ENCODE measurements around the gene ANXA8L1. TPM values are rescaled to one million over a fixed set of nuclear protein-coding genes. Genes with fewer than 3 reads are reported as not detected.
"Not testable (repeated sequence)": the region's sequence is repeated elsewhere in the genome, so short reads cannot be mapped to it uniquely, and the experiment has no call there.

ANXA8L1 gene, protein sequence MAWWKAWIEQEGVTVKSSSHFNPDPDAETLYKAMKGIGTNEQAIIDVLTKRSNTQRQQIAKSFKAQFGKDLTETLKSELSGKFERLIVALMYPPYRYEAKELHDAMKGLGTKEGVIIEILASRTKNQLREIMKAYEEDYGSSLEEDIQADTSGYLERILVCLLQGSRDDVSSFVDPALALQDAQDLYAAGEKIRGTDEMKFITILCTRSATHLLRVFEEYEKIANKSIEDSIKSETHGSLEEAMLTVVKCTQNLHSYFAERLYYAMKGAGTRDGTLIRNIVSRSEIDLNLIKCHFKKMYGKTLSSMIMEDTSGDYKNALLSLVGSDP
- total RNA-seq, result 0.81 TPM
- long read RNA-seq, partial matches to known transcripts, result 0 of 4 reads
- long read RNA-seq, other reads (novel, unspliced or antisense), result 0 of 4 reads

DNA sequence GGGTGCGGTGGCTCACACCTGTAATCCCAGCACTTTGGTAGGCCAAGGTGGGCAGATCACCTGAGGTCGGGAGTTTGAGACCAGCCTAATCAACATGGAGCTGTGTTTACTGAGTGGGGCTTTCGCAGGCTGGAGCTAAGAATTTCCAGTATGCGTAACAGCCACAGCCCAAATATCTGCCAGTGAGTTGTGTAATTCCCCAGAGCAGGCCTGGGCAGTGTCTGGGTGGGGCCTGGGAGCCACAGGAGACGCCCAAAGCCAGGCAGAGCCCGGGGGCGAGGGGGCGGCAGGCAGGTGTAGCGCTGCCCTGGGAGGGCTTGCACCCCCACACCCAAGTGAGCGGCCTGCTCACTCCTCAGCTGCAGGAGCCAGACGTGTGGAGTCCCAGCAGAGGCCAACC, at the start of gene ANXA8L1:
Gene ANXA8L1 (plus strand): TSS at position 371 of the 400 bp plus-strand sequence. CDS start 76 bp downstream, outside the sequence.
- DNase-seq; intact Hi-C loops (cut with DNase I): not testable (repeated sequence)
- peak; percentile 40 for ATAC-seq (ENCODE audit: poor library complexity)

DNA sequence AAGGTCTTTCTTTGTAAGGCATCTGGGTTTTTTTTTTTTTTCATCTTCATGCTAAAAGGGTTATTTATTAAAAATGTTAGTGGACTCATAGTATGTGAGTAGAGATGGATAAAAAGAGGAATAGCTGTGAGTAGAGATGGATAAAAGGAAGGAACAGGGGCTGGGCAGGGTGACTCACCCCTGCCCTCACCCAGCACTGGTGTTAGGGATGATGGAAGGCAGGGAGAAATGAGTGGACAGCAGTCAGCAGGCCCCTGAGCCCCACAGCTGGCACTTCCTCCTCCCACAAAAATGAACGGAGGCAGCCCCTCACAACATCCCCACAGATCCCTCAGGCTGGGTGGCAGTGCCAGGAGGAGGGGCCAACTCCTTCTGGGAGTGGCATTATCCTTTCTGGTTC, 49.5 kb upstream of the ANXA8L1 start:
- intact Hi-C loops (cut with DNase I), result loop anchor here (10.0 kb wide), 1 partner anchor 101 kb away; no protein-coding TSS in a partner anchor
- no peak for ATAC-seq (ENCODE audit: poor library complexity)
- DNase-seq, result no peak

DNA sequence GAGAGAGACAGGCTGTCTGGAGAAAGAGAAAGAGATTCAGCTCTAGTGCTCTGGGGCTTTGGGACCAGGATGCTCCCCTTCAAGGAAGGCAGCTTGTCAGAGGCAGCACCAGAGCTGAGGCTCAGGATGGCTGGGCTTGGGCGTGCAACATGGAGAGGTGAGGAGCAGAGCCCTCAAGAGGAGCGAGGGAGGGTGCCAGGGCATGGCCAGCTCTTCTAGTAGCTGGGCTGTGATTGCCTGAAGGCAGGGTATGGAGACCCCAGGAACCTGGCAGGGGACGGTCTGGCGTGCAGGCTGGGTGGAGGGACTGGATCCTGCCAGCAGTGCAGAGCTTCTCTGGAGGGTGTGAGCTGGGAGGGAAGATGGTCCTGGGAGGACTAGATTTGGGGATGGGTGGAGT, 48.6 kb upstream of the ANXA8L1 start:
- ATAC-seq (ENCODE audit: poor library complexity), result no peak
- DNase-seq, result no peak
- intact Hi-C loops (cut with DNase I), result loop anchor here (10.0 kb wide), 1 partner anchor 102 kb away; no protein-coding TSS in a partner anchor

DNA sequence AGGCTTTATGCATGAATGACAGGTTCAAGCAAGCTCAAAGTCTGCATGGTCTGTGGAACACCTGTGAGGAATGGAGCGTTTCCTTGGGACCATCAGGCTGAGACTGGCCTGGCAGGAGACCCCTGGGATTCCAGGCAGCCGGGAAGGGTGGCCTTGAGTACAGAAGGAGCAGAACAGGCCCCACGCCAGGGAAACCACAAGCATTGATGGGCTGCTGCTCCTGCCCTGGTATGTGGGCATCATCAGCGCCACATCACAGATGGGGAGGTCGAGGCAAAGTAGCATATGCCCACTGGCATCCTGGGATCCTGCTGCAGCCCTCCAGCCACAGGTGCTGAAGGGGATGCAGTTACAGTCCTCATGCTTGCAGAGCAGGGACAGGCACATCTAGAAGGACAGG, 47.9 kb upstream of the ANXA8L1 start:
- intact Hi-C loops (cut with DNase I), result loop anchor here (10.0 kb wide), 1 partner anchor 103 kb away; no protein-coding TSS in a partner anchor
- no peak for DNase-seq
- ATAC-seq (ENCODE audit: poor library complexity), result no peak

DNA sequence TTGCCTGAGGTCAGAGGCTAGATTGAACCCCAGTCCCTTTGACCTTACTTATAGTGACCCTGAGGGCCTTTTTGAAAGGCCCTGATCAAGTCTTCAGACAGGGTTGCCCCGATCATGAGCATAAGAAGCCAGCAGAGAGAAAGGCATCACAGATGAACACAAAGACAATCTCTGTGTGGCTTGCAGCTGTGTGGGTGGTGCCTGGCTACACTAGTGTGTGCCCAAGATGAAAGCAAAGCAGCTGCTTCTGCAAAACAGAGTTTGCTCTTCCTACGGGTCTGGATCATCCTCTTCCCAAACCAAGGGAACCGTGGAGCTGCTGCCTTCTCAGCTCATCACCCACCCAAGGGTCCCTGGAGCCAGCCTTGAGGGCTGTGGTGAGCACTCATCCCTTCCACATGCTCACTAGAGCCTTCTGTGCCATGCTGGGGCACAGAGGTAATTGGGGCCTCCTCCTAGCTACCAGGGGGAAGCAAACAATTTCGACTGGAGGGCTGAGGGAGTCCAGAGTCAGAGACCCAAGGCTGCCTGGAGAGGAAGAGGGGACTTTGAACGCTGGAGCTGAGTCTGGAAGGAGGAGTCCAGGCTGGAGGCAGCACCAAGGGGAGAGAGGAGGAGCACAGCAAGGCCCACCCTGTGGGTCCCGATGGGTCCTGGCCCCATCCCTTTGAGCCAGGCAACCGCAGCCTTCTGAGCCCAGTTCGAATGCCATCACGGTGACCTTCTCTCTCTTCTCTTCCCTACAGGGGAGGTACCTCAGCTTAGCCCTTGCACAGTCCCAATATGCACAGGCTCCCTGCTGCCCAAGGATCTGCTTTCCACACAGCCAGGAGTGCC, 46.5 kb upstream of the ANXA8L1 start:
- no peak for DNase-seq
- intact Hi-C loops (cut with DNase I), result loop anchor here (10.0 kb wide), 1 partner anchor 104 kb away; no protein-coding TSS in a partner anchor

GRCh38 chr10:46329690-46330016, 45.9 kb upstream of the ANXA8L1 start:
- ATAC-seq (ENCODE audit: poor library complexity) (no peak), DNase-seq (peak; percentile 12)
- intact Hi-C loops (cut with DNase I), result loop anchor here (10.0 kb wide), 1 partner anchor 105 kb away; no protein-coding TSS in a partner anchor

More for the DNA sequence above, 46.5 kb upstream of the ANXA8L1 start:
- ATAC-seq (ENCODE audit: poor library complexity), result no peak

DNA sequence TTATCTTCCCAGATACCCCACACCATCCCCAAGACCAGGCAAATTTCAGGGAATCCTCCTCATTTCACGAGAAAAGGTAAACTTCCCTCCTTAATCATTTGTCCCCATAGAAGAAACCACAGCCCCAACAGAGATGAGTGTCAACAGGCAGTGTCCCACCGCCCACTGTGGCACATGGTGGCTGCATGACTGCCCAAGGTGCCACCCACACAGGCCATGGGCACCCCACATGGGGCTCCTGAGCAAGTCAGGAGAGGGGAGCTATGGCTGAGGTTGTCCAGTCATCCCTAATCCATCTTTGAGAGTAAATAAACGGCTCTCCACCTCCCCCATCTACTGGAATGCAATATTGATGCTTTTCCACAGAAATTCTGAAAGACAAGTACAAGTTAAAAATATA, 44.7 kb upstream of the ANXA8L1 start:
- intact Hi-C loops (cut with DNase I), result no loop called here

DNA sequence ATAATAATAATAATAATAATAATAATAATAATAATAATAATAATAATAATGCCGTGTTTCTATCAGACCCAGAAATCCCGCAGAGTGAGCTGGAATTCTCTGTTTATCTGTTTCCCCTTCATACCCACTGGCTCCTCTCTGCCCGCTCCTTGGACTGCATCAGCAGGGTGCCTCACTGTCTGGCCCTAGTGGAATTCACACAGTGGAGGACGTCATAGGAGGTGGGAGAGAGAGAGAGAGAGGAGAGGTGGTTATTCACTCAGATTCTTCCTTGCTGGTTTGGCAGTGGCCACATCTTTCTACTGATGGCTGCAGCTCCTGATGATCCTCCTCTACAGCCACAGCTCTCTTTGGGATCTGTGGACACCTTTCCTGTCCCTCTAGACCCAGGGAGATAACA, 10.1 kb upstream of the ANXA8L1 start:
- not testable (repeated sequence) for ATAC-seq (ENCODE audit: poor library complexity)

More for the DNA sequence above, 44.7 kb upstream of the ANXA8L1 start:
- no peak for ATAC-seq (ENCODE audit: poor library complexity)
- no peak for DNase-seq

GRCh38 chr10:46367209-46367608, 8.4 kb upstream of the ANXA8L1 start:
- intact Hi-C loops (cut with DNase I); DNase-seq; ATAC-seq (ENCODE audit: poor library complexity): not testable (repeated sequence)

More for the DNA sequence above, 10.1 kb upstream of the ANXA8L1 start:
- DNase-seq; intact Hi-C loops (cut with DNase I): not testable (repeated sequence)

- intact Hi-C loops (cut with DNase I); ATAC-seq (ENCODE audit: poor library complexity): not testable (repeated sequence)
- peak; percentile 35 for DNase-seq
Observed at GRCh38 chr10:46367666-46368240, 7.8 kb upstream of the ANXA8L1 start.

DNA sequence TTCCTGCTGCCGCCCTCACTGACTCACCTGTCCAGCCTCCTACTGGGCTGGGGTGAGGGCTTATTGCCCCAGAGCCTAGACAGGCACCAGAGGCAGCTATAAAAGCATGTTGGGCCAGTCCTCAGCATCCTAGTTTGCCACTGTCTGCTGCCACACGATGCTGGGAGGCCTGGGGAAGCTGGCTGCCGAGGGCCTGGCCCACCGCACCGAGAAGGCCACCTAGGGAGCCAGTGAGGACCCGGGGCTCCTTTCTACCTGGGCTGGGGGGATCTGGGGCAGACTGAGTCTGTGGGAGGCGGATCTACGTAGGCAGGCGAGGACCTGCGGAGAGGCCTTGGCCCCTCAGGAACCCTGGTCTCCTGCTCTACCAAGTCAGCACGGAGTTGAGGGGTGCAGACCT, 6.6 kb upstream of the ANXA8L1 start:
- intact Hi-C loops (cut with DNase I); DNase-seq; ATAC-seq (ENCODE audit: poor library complexity): not testable (repeated sequence)

- intact Hi-C loops (cut with DNase I); ATAC-seq (ENCODE audit: poor library complexity): not testable (repeated sequence)
Observed at GRCh38 chr10:46374410-46374809, 1.2 kb upstream of the ANXA8L1 start.

GRCh38 chr10:46377022-46377421, 1.4 kb downstream of the ANXA8L1 start:
- intact Hi-C loops (cut with DNase I); DNase-seq: not testable (repeated sequence)
- ATAC-seq (ENCODE audit: poor library complexity), result peak; percentile 92

More at GRCh38 chr10:46374410-46374809, 1.2 kb upstream of the ANXA8L1 start:
- DNase-seq, result not testable (repeated sequence)

GRCh38 chr10:46377651-46378050, 2.1 kb downstream of the ANXA8L1 start:
- intact Hi-C loops (cut with DNase I); DNase-seq: not testable (repeated sequence)
- ATAC-seq (ENCODE audit: poor library complexity), result peak; percentile 59

- DNase-seq; intact Hi-C loops (cut with DNase I); ATAC-seq (ENCODE audit: poor library complexity): not testable (repeated sequence)
Observed at GRCh38 chr10:46378108-46378507, 2.5 kb downstream of the ANXA8L1 start.

GRCh38 chr10:46379233-46379848, 3.8 kb downstream of the ANXA8L1 start:
- intact Hi-C loops (cut with DNase I); DNase-seq; ATAC-seq (ENCODE audit: poor library complexity): not testable (repeated sequence)

- ATAC-seq (ENCODE audit: poor library complexity); intact Hi-C loops (cut with DNase I); DNase-seq: not testable (repeated sequence)
Observed at GRCh38 chr10:46385858-46386257, 10.3 kb downstream of the ANXA8L1 start.

DNA sequence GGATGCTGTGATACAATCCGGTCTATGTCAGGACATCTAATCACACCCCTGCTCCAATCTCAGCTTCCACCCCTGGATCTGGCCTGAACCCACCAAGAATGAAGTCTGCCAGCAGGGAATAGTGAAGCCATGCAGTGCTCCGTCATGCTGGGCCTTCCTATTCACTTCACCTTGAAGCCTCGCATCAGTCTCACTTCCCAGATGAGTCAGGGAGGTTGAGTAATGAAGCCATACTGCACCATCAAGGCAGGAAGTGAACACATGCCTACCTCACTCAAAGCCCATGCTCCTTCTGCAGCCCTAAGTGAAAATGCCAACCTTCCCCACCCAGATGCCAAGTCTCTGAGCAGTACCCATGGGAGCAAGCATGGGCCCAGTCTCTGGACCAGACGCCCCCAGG, 11.1 kb downstream of the ANXA8L1 start:
- ATAC-seq (ENCODE audit: poor library complexity); intact Hi-C loops (cut with DNase I); DNase-seq: not testable (repeated sequence)

Data from Right ventricle myocardium superior (tissue), 1 donor.